Measurements from ENCODE around the gene MLF1. TPM values are rescaled to one million over a fixed set of nuclear protein-coding genes. Genes with fewer than 3 reads are reported as not detected.

The MLF1 gene
- polyA plus RNA-seq, 1 of the 3 experiments (the other 2 are of a cell fraction) = 8.2 TPM

- H3K4me2 ChIP-seq = no peak overlapping the region
- H3K4me3 ChIP-seq (ENCODE audit: low read depth in 2 of 2, low read length in 1 of 2) = no peak overlapping the region
- WGBS (ENCODE audit: low lambda C conversion rate) = 95% methylated on average over 2 of the region's 2 CpGs
- H3K27me3 ChIP-seq (ENCODE audit: insufficient read depth) = no peaks in the 10 kb centered on the region
- no peaks in the 10 kb centered on the region for H3K9me3 ChIP-seq
- H3K4me1 ChIP-seq (ENCODE audit: control insufficient read depth in 1 of 2, insufficient read depth in 2 of 2, low read depth in 1 of 2, low read length in 1 of 2) = peaks cover 2% of the 10 kb centered on the region in 2 experiments; a peak in 2 of 4 replicates
- H3K27ac ChIP-seq (ENCODE audit: low read depth in 2 of 2, low read length in 1 of 2) = no peak overlapping the region
- ChIA-PET POLR2A (no interaction called here), CTCF (interaction anchor here (3.2 kb wide), 1 partner anchor 9 kb away, joined by 9 read pairs; no protein-coding TSS in a partner anchor)
- peaks cover 75 to 81% of the 10 kb centered on the region in 2 experiments for H3K36me3 ChIP-seq (replicated peaks in 1 of 2; ENCODE audit: control insufficient read depth in 1 of 2, insufficient read depth in 2 of 2, low read length in 1 of 2)
- H3K9ac ChIP-seq = no peak overlapping the region
- no peak for DNase-seq
- H2AFZ ChIP-seq (ENCODE audit: low read depth) = no peak overlapping the region
- no peaks in the 10 kb centered on the region for H4K20me1 ChIP-seq (ENCODE audit: insufficient read depth)
- H3F3A ChIP-seq (replicated peaks; ENCODE audit: insufficient read depth) = peaks cover 9% of the 10 kb centered on the region
- TF ChIP-seq FOSL2 (IDR thresholded peaks at IDR 0.05; ENCODE audit: borderline replicate concordance, low read depth) (no peak), ELF1 (IDR thresholded peaks at IDR 0.05) (no peak), GABPA (IDR thresholded peaks at IDR 0.05; ENCODE audit: low read depth) (no peak)
- H3K9me2 ChIP-seq = no peaks in the 10 kb centered on the region
- peaks cover 35% of the 10 kb centered on the region for H3K79me2 ChIP-seq (ENCODE audit: insufficient read depth)
Observed at GRCh38 chr3:158651192-158651591, 80.2 kb downstream of the MLF1 start.

DNA sequence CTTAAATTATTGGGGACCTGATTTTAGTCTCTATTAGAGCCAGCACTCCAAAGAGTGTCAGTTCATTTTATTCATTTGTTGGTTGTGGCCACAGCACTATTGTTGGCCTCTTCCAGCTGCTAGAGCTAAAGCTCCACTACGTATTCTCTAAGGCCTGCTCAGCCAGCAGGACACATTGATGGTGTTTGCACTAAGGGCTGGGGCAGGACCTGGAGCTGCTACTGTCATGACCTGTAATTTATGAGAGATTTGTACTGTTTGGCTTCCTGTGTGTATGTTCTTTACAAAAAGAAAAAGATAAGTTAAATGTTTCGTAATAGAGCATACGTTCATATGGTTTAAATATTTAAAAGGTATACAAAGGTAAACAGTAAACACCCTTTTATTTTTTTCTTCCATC is 81.5 kb downstream of the MLF1 start:
- no peak overlapping the region for H3K27ac ChIP-seq (ENCODE audit: low read depth in 2 of 2, low read length in 1 of 2)
- ChIA-PET CTCF (interaction anchor here (3.4 kb wide), 1 partner anchor 8 kb away, joined by 26 read pairs; the partner anchor contains the start of gene GFM1), POLR2A (no interaction called here)
- TF ChIP-seq CHD2 (IDR thresholded peaks at IDR 0.05; ENCODE audit: low read length, partially characterized antibody) = no peak
- no peak for TF ChIP-seq USF1 (IDR thresholded peaks at IDR 0.05; ENCODE audit: borderline replicate concordance, low read depth)
- TF ChIP-seq EP300 (IDR thresholded peaks at IDR 0.05; ENCODE audit: borderline replicate concordance in 1 of 2, low read depth in 1 of 2, low read length in 1 of 2) = no peak
- no peak for TF ChIP-seq TAF1 (IDR thresholded peaks at IDR 0.05; ENCODE audit: borderline replicate concordance, low read depth, low read length)
- no peak for TF ChIP-seq REST (IDR thresholded peaks at IDR 0.05; ENCODE audit: low read depth, low read length)
- TF ChIP-seq SMC3 (IDR thresholded peaks at IDR 0.05; ENCODE audit: low read depth, low read length) = no peak
- TF ChIP-seq FOXJ3 (CRISPR knock-in tag; IDR thresholded peaks at IDR 0.05) = no peak
- TF ChIP-seq NFIC (IDR thresholded peaks at IDR 0.05; ENCODE audit: borderline replicate concordance) = no peak
- H3K27me3 ChIP-seq (ENCODE audit: insufficient read depth) = no peaks in the 10 kb centered on the region
- H3K4me1 ChIP-seq (ENCODE audit: control insufficient read depth in 1 of 2, insufficient read depth in 2 of 2, low read depth in 1 of 2, low read length in 1 of 2) = no peaks in the 10 kb centered on the region
- no peak overlapping the region for H3K9ac ChIP-seq
- peaks cover 22% of the 10 kb centered on the region; the same call in 1 of the 2 replicates for H3K79me2 ChIP-seq (ENCODE audit: insufficient read depth)
- no peak overlapping the region for H3K4me3 ChIP-seq (ENCODE audit: low read depth in 2 of 2, low read length in 1 of 2)
- H3K9me3 ChIP-seq = no peaks in the 10 kb centered on the region
- H3F3A ChIP-seq (replicated peaks; ENCODE audit: insufficient read depth) = peaks cover 9% of the 10 kb centered on the region
- WGBS (ENCODE audit: low lambda C conversion rate) = 94% methylated on average over 3 of the region's 3 CpGs
- H4K20me1 ChIP-seq (ENCODE audit: insufficient read depth) = no peaks in the 10 kb centered on the region
- no peak for DNase-seq
- no peaks in the 10 kb centered on the region for H3K9me2 ChIP-seq
- H3K4me2 ChIP-seq = no peak overlapping the region
- no peak overlapping the region for H2AFZ ChIP-seq (ENCODE audit: low read depth)
- H3K36me3 ChIP-seq (replicated peaks in 1 of 2; ENCODE audit: control insufficient read depth in 1 of 2, insufficient read depth in 2 of 2, low read length in 1 of 2) = peaks cover 72 to 77% of the 10 kb centered on the region in 2 experiments

Small RNA genes lying within 50 kb of the gene (small RNA-seq; reads per million reads assigned to genes)
- gene AC025033.1 = 0 reads per million in 7 experiments

Other genes starting within 250 kb of the MLF1 start
- 25.2 and 31.7 TPM in 2 replicates for gene GFM1, start 73.3 kb downstream of the MLF1 start, polyA plus RNA-seq (2012; rRNA removed)
- gene LXN, start 101.5 kb downstream of the MLF1 start, polyA plus RNA-seq (2012; rRNA removed) = not detected in 2 replicates
- 0.11 and 0.15 TPM in 2 replicates for gene RARRES1, start 161.3 kb downstream of the MLF1 start, polyA plus RNA-seq (2012; rRNA removed)
- 44.9 and 70.4 TPM in 2 replicates for gene MFSD1, start 230.9 kb downstream of the MLF1 start, polyA plus RNA-seq (2012; rRNA removed)

Measured in SK-N-SH (cell line).